ENCODE data around the gene STAT5A. TPM values are rescaled to one million over a fixed set of nuclear protein-coding genes. Genes with fewer than 3 reads are reported as not detected.

Gene STAT5A
- total and polyA plus RNA-seq, 2 experiments from 2014 or later = 2.3 to 18.1 TPM

DNA sequence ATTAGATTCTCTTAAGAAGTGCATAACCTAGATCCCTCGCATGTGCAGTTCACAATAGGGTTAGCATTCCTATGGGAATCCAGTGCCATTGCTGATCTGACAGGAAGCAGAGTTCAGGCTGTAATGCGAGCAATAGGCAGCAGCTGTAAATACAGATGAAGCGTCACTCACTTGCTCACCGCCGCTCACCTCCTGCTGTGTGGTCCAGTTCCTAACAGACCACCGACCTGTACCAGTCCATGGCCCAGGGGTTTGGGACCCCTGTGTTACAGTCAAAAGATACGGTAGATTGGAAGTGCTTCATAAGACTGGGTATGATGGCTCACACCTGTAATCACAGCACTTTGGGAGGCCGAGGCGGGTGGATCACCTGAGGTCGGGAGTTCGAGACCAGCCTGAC lies 2.8 kb downstream of the STAT5A start (continued):
- TF ChIP-seq, protein P1, sequence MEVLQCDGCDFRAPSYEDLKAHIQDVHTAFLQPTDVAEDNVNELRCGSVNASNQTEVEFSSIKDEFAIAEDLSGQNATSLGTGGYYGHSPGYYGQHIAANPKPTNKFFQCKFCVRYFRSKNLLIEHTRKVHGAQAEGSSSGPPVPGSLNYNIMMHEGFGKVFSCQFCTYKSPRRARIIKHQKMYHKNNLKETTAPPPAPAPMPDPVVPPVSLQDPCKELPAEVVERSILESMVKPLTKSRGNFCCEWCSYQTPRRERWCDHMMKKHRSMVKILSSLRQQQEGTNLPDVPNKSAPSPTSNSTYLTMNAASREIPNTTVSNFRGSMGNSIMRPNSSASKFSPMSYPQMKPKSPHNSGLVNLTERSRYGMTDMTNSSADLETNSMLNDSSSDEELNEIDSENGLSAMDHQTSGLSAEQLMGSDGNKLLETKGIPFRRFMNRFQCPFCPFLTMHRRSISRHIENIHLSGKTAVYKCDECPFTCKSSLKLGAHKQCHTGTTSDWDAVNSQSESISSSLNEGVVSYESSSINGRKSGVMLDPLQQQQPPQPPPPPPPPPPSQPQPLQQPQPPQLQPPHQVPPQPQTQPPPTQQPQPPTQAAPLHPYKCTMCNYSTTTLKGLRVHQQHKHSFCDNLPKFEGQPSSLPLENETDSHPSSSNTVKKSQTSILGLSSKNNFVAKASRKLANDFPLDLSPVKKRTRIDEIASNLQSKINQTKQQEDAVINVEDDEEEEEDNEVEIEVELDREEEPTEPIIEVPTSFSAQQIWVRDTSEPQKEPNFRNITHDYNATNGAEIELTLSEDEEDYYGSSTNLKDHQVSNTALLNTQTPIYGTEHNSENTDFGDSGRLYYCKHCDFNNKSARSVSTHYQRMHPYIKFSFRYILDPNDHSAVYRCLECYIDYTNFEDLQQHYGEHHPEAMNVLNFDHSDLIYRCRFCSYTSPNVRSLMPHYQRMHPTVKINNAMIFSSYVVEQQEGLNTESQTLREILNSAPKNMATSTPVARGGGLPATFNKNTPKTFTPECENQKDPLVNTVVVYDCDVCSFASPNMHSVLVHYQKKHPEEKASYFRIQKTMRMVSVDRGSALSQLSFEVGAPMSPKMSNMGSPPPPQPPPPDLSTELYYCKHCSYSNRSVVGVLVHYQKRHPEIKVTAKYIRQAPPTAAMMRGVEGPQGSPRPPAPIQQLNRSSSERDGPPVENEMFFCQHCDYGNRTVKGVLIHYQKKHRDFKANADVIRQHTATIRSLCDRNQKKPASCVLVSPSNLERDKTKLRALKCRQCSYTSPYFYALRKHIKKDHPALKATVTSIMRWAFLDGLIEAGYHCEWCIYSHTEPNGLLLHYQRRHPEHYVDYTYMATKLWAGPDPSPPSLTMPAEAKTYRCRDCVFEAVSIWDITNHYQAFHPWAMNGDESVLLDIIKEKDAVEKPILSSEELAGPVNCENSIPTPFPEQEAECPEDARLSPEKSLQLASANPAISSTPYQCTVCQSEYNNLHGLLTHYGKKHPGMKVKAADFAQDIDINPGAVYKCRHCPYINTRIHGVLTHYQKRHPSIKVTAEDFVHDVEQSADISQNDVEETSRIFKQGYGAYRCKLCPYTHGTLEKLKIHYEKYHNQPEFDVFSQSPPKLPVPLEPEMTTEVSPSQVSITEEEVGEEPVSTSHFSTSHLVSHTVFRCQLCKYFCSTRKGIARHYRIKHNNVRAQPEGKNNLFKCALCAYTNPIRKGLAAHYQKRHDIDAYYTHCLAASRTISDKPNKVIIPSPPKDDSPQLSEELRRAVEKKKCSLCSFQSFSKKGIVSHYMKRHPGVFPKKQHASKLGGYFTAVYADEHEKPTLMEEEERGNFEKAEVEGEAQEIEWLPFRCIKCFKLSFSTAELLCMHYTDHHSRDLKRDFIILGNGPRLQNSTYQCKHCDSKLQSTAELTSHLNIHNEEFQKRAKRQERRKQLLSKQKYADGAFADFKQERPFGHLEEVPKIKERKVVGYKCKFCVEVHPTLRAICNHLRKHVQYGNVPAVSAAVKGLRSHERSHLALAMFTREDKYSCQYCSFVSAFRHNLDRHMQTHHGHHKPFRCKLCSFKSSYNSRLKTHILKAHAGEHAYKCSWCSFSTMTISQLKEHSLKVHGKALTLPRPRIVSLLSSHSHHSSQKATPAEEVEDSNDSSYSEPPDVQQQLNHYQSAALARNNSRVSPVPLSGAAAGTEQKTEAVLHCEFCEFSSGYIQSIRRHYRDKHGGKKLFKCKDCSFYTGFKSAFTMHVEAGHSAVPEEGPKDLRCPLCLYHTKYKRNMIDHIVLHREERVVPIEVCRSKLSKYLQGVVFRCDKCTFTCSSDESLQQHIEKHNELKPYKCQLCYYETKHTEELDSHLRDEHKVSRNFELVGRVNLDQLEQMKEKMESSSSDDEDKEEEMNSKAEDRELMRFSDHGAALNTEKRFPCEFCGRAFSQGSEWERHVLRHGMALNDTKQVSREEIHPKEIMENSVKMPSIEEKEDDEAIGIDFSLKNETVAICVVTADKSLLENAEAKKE (CRISPR knock-in tag; IDR thresholded peaks at IDR 0.05) = no peak
- TF ChIP-seq ZNF331 (CRISPR knock-in tag; IDR thresholded peaks at IDR 0.05; ENCODE audit: low read depth) (no peak), EZH2 (IDR thresholded peaks at IDR 0.05; ENCODE audit: low read depth, unreplicated experiment) (no peak)
- TF ChIP-seq, protein P2, sequence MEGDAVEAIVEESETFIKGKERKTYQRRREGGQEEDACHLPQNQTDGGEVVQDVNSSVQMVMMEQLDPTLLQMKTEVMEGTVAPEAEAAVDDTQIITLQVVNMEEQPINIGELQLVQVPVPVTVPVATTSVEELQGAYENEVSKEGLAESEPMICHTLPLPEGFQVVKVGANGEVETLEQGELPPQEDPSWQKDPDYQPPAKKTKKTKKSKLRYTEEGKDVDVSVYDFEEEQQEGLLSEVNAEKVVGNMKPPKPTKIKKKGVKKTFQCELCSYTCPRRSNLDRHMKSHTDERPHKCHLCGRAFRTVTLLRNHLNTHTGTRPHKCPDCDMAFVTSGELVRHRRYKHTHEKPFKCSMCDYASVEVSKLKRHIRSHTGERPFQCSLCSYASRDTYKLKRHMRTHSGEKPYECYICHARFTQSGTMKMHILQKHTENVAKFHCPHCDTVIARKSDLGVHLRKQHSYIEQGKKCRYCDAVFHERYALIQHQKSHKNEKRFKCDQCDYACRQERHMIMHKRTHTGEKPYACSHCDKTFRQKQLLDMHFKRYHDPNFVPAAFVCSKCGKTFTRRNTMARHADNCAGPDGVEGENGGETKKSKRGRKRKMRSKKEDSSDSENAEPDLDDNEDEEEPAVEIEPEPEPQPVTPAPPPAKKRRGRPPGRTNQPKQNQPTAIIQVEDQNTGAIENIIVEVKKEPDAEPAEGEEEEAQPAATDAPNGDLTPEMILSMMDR (conservative IDR thresholded peaks at IDR 0.05; ENCODE audit: low read depth in 2 of 2) = no peak
- TF ChIP-seq, protein P3, sequence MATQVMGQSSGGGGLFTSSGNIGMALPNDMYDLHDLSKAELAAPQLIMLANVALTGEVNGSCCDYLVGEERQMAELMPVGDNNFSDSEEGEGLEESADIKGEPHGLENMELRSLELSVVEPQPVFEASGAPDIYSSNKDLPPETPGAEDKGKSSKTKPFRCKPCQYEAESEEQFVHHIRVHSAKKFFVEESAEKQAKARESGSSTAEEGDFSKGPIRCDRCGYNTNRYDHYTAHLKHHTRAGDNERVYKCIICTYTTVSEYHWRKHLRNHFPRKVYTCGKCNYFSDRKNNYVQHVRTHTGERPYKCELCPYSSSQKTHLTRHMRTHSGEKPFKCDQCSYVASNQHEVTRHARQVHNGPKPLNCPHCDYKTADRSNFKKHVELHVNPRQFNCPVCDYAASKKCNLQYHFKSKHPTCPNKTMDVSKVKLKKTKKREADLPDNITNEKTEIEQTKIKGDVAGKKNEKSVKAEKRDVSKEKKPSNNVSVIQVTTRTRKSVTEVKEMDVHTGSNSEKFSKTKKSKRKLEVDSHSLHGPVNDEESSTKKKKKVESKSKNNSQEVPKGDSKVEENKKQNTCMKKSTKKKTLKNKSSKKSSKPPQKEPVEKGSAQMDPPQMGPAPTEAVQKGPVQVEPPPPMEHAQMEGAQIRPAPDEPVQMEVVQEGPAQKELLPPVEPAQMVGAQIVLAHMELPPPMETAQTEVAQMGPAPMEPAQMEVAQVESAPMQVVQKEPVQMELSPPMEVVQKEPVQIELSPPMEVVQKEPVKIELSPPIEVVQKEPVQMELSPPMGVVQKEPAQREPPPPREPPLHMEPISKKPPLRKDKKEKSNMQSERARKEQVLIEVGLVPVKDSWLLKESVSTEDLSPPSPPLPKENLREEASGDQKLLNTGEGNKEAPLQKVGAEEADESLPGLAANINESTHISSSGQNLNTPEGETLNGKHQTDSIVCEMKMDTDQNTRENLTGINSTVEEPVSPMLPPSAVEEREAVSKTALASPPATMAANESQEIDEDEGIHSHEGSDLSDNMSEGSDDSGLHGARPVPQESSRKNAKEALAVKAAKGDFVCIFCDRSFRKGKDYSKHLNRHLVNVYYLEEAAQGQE (IDR thresholded peaks at IDR 0.05; ENCODE audit: unreplicated experiment) = no peak

Data from GM23338 (cell line).